Cardiac muscle cell (in vitro differentiated cells and primary cell): ENCODE results near the gene DNAJC17. TPM values are rescaled to one million over a fixed set of nuclear protein-coding genes. Genes with fewer than 3 reads are reported as not detected.

Experiments
- DNase-seq, 2 donors: peaks; one replicate each; pipeline versions ENCODE4 v3.0.0 to v3.0.0-alpha.2; 2010 to 2017; ENCODE audit warnings: low read depth in 1 of 2, low spot score in 1 of 2
- H3K27ac ChIP-seq: fragments of 200-600 bp; sonication (generic); 2 replicates; pipeline ENCODE4 v1.5.1; 2016
- H3K27me3 ChIP-seq: fragments of 200-600 bp; sonication (generic); 2 replicates; pipeline ENCODE4 v1.6.0; 2016; ENCODE audit warnings: control low read depth
- H3K36me3 ChIP-seq: fragments of 200-600 bp; sonication (generic); 2 replicates; pipeline ENCODE4 v1.5.1; 2016; ENCODE audit warnings: control low read depth
- H3K4me1 ChIP-seq: fragments of 200-600 bp; sonication (generic); 2 replicates; pipeline ENCODE4 v1.8.1; 2017; ENCODE audit warnings: low read depth, mild to moderate bottlenecking, mixed run types
- H3K4me3 ChIP-seq: fragments of 200-600 bp; sonication (generic); 2 replicates; pipeline ENCODE4 v1.5.1; 2016; ENCODE audit warnings: mild to moderate bottlenecking
- H3K9me3 ChIP-seq: fragments of 200-600 bp; sonication (generic); 2 replicates; pipeline ENCODE4 v1.5.1; 2017; ENCODE audit warnings: low read depth, mild to moderate bottlenecking, control low read depth
- CTCF ChIP-seq: IDR thresholded peaks from 2 replicates; pipeline ENCODE4 v1.5.1; 2012; ENCODE audit warnings: low read depth, mild to moderate bottlenecking, low read length
- polyA plus RNA-seq: library from polyadenylated mRNA; unstranded; fragments of >200 nt; fragmentation: Nextera tagmentation; extraction: Ambion mirVana; gene quantifications from 2 replicates; pipeline ENCODE4 v1.2.1, GENCODE V29; 2016
- total RNA-seq: library from RNA; depleted of rRNA; stranded (reverse); fragments of >200 nt; gene quantifications from 2 replicates; pipeline ENCODE4 v1.2.3, GENCODE V29; 2016

DNAJC17 gene
- total and polyA plus RNA-seq, 2 experiments from 2014 or later, result 57.2 to 58.2 TPM

GRCh38 chr15:40852529-40852928, 45.3 kb upstream of the DNAJC17 start:
- Histone ChIP-seq H3K9me3 (no peaks in the 10 kb centered on the region), H3K36me3 (no peaks in the 10 kb centered on the region), H3K4me3 (no peak overlapping the region), H3K27me3 (no peaks in the 10 kb centered on the region), H3K4me1 (peaks cover 3% of the 10 kb centered on the region), H3K27ac (no peak overlapping the region)
- no peak for TF ChIP-seq CTCF
- no peak for DNase-seq

GRCh38 chr15:40850576-40851112, 43.4 kb upstream of the DNAJC17 start:
- no peak for TF ChIP-seq CTCF
- DNase-seq, result no peak
- Histone ChIP-seq H3K27ac (no peak overlapping the region), H3K9me3 (no peaks in the 10 kb centered on the region), H3K4me3 (no peak overlapping the region), H3K36me3 (no peaks in the 10 kb centered on the region), H3K4me1 (peaks cover 6% of the 10 kb centered on the region), H3K27me3 (peaks cover 3% of the 10 kb centered on the region)

- Histone ChIP-seq H3K27me3 (peaks cover 31% of the 10 kb centered on the region), H3K36me3 (no peaks in the 10 kb centered on the region), H3K27ac (no peak overlapping the region), H3K4me1 (peaks cover 6% of the 10 kb centered on the region), H3K9me3 (no peaks in the 10 kb centered on the region), H3K4me3 (no peak overlapping the region)
- TF ChIP-seq CTCF, result no peak
- DNase-seq, result peak; percentile 68 to 76
Measured at GRCh38 chr15:40847223-40847961, 40.1 kb upstream of the DNAJC17 start.

GRCh38 chr15:40846841-40847222, 39.6 kb upstream of the DNAJC17 start:
- H3K27me3 ChIP-seq, result peaks cover 31% of the 10 kb centered on the region
- no peak for DNase-seq
- H3K4me3 ChIP-seq, result no peak overlapping the region
- peaks cover 6% of the 10 kb centered on the region for H3K4me1 ChIP-seq
- no peaks in the 10 kb centered on the region for H3K9me3 ChIP-seq
- TF ChIP-seq CTCF, result no peak
- H3K27ac ChIP-seq, result no peak overlapping the region
- H3K36me3 ChIP-seq, result no peaks in the 10 kb centered on the region

GRCh38 chr15:40845511-40846284, 38.4 kb upstream of the DNAJC17 start:
- Histone ChIP-seq H3K4me3 (no peak overlapping the region), H3K4me1 (peaks cover 6% of the 10 kb centered on the region), H3K9me3 (no peaks in the 10 kb centered on the region), H3K27me3 (peaks cover 31% of the 10 kb centered on the region), H3K36me3 (no peaks in the 10 kb centered on the region), H3K27ac (no peak overlapping the region)
- TF ChIP-seq CTCF, result no peak
- no peak for DNase-seq
